Measurements from ENCODE around the gene CHRNG. TPM values are rescaled to one million over a fixed set of nuclear protein-coding genes. Genes with fewer than 3 reads are reported as not detected.
"Not testable (repeated sequence)": the region's sequence is repeated elsewhere in the genome, so short reads cannot be mapped to it uniquely, and the experiment has no call there.

The CHRNG gene
- total and polyA plus RNA-seq, 7 donors: not detected

DNA sequence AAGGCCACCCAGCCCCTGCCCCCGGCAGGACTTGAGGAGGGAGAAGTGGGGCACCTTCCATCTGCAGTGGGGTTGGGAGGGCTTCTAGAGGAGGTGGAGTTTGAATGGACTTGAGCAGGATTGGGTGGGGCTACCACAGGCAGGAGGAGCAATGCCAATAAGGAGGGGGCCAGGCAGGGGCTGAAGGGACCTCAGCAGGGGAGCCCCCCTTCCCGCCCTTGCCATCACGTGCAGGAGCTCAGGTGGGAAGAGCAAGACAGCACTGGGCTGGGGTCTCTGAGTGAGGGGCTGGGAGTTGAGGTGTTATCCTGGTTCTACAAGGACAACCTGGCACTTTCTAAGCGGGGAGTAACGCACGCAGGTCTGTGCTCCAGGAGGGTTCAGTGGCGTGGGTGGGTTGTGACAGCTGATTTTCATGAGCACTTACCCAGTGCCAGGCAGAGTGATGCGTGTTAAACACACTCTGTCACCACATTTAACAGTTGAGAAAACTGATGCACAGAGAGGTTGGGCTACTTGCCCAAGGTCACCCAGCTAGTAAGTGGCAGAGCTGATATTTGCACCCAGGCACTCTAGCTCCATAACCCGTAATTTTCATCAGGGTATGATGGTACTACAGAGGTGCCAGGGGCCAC, 8.7 kb upstream of the CHRNG start:
- TF ChIP-seq POLR2A (IDR thresholded peaks at IDR 0.05) (no peak), CTCF (IDR thresholded peaks at IDR 0.05) (no peak), POLR2AphosphoS5 (IDR thresholded peaks at IDR 0.05) (no peak), EP300 (IDR thresholded peaks at IDR 0.05) (no peak)
- 73 to 83% methylated on average over 9 of the region's 9 CpGs for WGBS, 2 donors
- Histone ChIP-seq H3K27ac (no peak overlapping the region), H3K27me3 (peaks cover 0 to 13% (median 1%) of the 10 kb centered on the region in 3 donors), H3K9me3 (no peaks in the 10 kb centered on the region), H3K36me3 (no peaks in the 10 kb centered on the region), H3K4me3 (no peak overlapping the region), H3K4me1 (peaks cover 0 to 3% (median 2%) of the 10 kb centered on the region in 4 donors)
- DNase-seq: no peak
- intact Hi-C loops (cut with DNase I): no loop called here

- 74 to 75% methylated on average over 9 of the region's 9 CpGs for WGBS, 2 donors
- peak; percentile 45 for DNase-seq
- intact Hi-C loops (cut with DNase I): no loop called here
- H3K36me3 ChIP-seq: no peaks in the 10 kb centered on the region
- H3K27me3 ChIP-seq: peaks cover 0 to 20% (median 13%) of the 10 kb centered on the region in 3 donors
- no peak overlapping the region for H3K4me3 ChIP-seq
- H3K27ac ChIP-seq: no peak overlapping the region
- no peak for TF ChIP-seq CTCF (IDR thresholded peaks at IDR 0.05)
- peak in 1 of 4 donors; percentile 35 for TF ChIP-seq POLR2AphosphoS5 (IDR thresholded peaks at IDR 0.05)
- no peak for TF ChIP-seq EP300 (IDR thresholded peaks at IDR 0.05)
- TF ChIP-seq POLR2A (IDR thresholded peaks at IDR 0.05): no peak
- H3K4me1 ChIP-seq: no peaks in the 10 kb centered on the region
- peaks cover 0 to 7% (median 0%) of the 10 kb centered on the region in 4 donors for H3K9me3 ChIP-seq
Observed at GRCh38 chr2:232532419-232532818, 7.1 kb upstream of the CHRNG start.

GRCh38 chr2:232532821-232533220, 6.7 kb upstream of the CHRNG start:
- not testable (repeated sequence) for H3K9me3 ChIP-seq
- WGBS, 2 donors: 90 to 94% methylated on average over 7 of the region's 7 CpGs
- peaks cover 0 to 24% (median 17%) of the 10 kb centered on the region in 3 donors for H3K27me3 ChIP-seq

GRCh38 chr2:232533944-232534710, 5.4 kb upstream of the CHRNG start:
- Histone ChIP-seq H3K36me3 (no peaks in the 10 kb centered on the region), H3K4me3 (no peak overlapping the region), H3K4me1 (no peaks in the 10 kb centered on the region), H3K27me3 (peaks cover under 1 to 37% (median 21%) of the 10 kb centered on the region in 3 donors), H3K27ac (no peak overlapping the region), H3K9me3 (peaks cover 0 to 7% (median 0%) of the 10 kb centered on the region in 4 donors)
- intact Hi-C loops (cut with DNase I): no loop called here
- WGBS, 2 donors: 82 to 85% methylated on average over 13 of the region's 13 CpGs
- TF ChIP-seq CTCF (IDR thresholded peaks at IDR 0.05) (no peak), EP300 (IDR thresholded peaks at IDR 0.05) (no peak), POLR2A (IDR thresholded peaks at IDR 0.05) (no peak), POLR2AphosphoS5 (IDR thresholded peaks at IDR 0.05) (no peak)
- DNase-seq: peak; percentile 32

More at GRCh38 chr2:232532821-232533220, 6.7 kb upstream of the CHRNG start:
- H3K4me3 ChIP-seq; H3K27ac ChIP-seq; H3K4me1 ChIP-seq; H3K36me3 ChIP-seq; intact Hi-C loops (cut with DNase I); DNase-seq: not testable (repeated sequence)

DNA sequence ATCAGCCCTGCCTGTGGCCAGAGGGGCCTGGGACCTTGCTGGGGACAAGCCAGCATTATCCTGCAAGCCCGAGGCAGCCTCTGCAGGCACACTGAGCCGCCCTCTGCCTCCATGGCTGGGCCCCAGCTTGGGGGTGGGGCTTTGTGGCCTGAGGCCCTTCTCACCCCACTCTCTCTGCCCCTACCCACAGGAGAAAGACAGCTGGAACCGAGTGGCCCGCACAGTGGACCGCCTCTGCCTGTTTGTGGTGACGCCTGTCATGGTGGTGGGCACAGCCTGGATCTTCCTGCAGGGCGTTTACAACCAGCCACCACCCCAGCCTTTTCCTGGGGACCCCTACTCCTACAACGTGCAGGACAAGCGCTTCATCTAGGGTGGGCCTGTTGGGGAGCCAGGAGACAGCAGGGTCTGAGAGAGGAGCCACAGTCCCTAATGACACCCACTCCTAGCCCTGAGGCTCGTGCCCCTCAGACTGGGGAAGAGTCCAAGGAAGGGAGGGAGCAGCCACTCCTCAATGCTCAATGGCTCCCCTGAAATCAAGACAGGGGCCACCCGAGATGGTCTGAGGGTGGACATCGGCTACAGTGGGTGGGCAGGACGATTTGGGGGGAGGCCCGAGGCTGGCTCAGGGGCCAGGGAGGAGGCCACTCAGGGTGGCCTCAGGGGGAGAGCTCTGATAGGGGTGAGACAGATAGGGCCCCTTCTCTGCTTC, 4.4 kb upstream of the CHRNG start:
- 83 to 84% methylated on average over 14 of the region's 14 CpGs for WGBS, 2 donors
- Histone ChIP-seq H3K27me3 (peaks cover 3 to 47% (median 31%) of the 10 kb centered on the region in 3 donors), H3K36me3 (no peaks in the 10 kb centered on the region), H3K27ac (no peak overlapping the region), H3K4me1 (no peaks in the 10 kb centered on the region), H3K9me3 (peaks cover 0 to 7% (median 0%) of the 10 kb centered on the region in 4 donors), H3K4me3 (no peak overlapping the region)
- intact Hi-C loops (cut with DNase I): no loop called here
- DNase-seq: peak; percentile 56
- TF ChIP-seq CTCF (IDR thresholded peaks at IDR 0.05) (no peak), POLR2AphosphoS5 (IDR thresholded peaks at IDR 0.05) (no peak)

Data from sigmoid colon (tissue), 7 donors.